Measurements from ENCODE around the gene TDRD7. TPM values are rescaled to one million over a fixed set of nuclear protein-coding genes. Genes with fewer than 3 reads are reported as not detected.
"Not testable (repeated sequence)": the region's sequence is repeated elsewhere in the genome, so short reads cannot be mapped to it uniquely, and the experiment has no call there.

Gene TDRD7
- total RNA-seq, 1 experiment from 2014 or later = 12.6 TPM

DNA sequence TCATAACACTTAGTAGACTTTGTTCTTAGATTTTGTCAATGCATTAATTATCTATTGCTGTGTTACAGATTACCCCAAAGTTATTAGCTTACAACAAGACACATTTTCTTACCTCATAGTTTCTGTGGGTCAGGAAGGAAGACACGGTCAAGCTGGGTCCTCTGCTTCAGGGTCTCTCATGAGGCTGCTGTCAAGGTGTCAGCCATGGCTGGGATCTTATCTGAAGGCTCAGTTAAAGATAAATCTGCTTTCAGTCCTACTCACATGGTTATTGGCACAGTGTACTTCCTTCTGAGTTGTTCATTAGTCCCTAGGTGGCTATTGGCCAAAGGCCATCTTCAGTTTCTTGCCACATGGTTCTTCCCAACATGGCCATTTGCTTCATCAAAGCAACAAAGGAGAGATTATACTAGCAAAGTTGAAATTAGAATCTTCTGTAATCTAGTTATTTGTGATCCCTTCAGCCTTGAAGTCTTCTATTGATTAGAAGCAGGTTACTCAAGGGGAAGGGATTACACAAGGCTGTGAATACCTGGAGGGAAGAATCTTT lies 25.2 kb downstream of the TDRD7 start:
- H3K36me3 ChIP-seq = no peaks in the 10 kb centered on the region; the same call in 1 of the 2 replicates
- H3K9me3 ChIP-seq = no peaks in the 10 kb centered on the region
- DNase-seq = no peak

DNA sequence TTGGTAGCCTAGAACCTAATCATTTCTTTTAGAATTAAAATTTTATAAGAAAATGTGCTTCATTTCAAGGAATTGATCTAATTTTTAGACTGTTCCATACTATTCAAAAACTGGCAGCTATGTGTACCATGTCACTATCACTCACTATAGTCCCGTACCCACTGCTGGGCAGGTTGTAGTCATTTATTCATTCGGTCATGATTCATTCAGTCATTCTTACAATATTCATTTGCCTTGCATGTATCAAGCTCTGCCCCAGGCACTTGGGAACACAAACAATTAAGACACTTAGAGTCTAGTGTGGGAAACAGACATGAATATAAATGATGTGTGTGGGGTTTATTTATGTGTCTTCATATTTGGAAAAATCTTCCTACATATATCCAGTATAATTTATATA lies 26.4 kb downstream of the TDRD7 start:
- H3K4me3 ChIP-seq = no peak overlapping the region
- H3K27me3 ChIP-seq = no peaks in the 10 kb centered on the region
- DNase-seq = no peak

More for the DNA sequence above, 25.2 kb downstream of the TDRD7 start:
- H3K27me3 ChIP-seq = no peaks in the 10 kb centered on the region
- H3K4me3 ChIP-seq = no peak overlapping the region

DNA sequence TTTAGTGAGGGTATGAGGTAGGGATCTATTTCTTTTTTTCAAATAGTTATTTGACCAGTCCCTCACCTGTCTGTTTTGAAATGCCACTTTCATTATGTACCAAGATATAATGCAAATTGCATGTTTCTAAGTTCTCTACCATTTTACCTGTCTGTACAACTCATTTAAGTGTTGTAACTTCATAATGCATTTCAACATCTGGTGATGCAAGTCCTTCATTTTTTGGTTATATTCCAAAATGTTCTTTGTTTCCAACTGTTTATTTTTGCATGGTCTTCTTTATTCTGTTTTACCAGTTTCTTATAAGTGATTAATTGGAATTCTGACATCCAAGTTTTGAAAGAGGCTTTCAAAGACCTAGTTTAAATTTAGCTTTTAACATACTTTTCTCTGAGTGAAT lies 26.8 kb downstream of the TDRD7 start:
- Histone ChIP-seq H3K9me3 (no peaks in the 10 kb centered on the region), H3K36me3 (no peaks in the 10 kb centered on the region; the same call in 1 of the 2 replicates), H3K27me3 (no peaks in the 10 kb centered on the region), H3K4me3 (no peak overlapping the region)
- no peak for DNase-seq

More for the DNA sequence above, 26.4 kb downstream of the TDRD7 start:
- no peaks in the 10 kb centered on the region for H3K9me3 ChIP-seq
- H3K36me3 ChIP-seq = no peaks in the 10 kb centered on the region; the same call in 1 of the 2 replicates

DNA sequence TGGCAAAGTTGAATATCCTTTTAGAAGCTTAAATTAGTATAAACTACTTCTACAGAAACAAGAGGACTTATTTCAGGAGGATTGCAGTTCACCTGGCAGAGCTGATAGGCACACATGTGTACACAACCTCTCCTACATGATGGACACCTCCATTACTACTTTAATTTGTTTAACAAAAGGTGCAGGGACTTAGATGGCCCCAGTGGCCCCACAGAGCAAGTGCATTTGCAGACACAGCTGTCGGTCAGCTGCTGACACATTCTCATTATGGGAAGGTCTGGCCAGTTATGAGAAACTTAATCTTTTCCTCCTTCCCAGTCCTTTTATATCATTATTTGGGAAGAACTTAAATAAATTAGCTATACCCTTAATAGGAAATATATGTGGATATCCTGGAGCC lies 28.3 kb downstream of the TDRD7 start:
- Histone ChIP-seq H3K4me3 (no peak overlapping the region), H3K9me3 (no peaks in the 10 kb centered on the region), H3K36me3 (no peaks in the 10 kb centered on the region), H3K27me3 (no peaks in the 10 kb centered on the region)
- no peak for DNase-seq

DNA sequence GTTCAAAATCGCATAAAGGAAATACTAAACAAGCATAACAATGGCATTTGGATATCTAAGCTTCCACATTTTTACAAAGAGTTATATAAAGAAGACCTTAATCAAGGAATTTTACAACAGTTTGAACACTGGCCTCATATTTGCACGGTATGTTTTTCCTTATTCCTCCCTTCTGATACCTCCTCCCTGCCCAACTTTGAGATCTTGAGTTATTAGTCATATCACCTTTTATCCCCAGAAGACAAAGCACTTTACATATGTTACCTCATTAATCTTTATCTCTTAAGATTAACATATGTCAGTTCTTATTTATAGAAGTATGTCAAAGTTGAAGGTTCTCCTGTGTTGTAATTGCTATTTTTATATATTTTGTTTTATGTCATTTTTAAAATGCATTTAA lies 29.8 kb downstream of the TDRD7 start:
- no peak overlapping the region for H3K4me3 ChIP-seq
- no peaks in the 10 kb centered on the region for H3K27me3 ChIP-seq
- no peaks in the 10 kb centered on the region for H3K9me3 ChIP-seq
- no peak for DNase-seq
- no peaks in the 10 kb centered on the region for H3K36me3 ChIP-seq

DNA sequence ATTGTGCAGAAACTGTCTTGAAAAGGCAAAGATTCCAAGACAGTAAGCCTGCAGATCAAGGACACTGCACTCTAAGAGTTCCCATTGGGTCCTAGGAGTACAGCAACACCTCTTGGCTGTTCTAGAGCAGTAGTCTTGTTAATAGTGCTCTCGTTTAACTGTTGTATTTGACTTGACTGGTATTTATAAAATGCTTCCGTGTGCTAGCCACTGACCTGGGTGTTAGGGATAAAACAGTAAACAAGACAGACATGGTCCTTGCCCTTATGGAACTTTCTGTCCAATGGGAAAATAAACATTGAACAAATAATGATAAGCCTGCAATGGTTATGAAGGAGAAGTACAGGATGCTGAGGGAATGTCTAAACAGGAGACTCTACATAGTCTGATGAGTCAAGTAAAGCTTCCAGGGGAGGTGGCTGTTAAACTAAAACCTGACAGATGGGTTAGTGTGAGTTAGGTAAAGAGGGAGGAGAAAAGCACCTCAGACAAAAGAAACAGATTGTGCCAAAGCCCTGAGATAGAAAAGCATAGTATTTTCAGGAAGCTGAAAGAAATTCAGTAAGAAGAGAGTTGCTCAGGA lies 33.3 kb downstream of the TDRD7 start:
- Histone ChIP-seq H3K27me3 (no peaks in the 10 kb centered on the region), H3K4me3 (no peak overlapping the region), H3K36me3 (no peaks in the 10 kb centered on the region), H3K9me3 (no peaks in the 10 kb centered on the region)
- no peak for DNase-seq

DNA sequence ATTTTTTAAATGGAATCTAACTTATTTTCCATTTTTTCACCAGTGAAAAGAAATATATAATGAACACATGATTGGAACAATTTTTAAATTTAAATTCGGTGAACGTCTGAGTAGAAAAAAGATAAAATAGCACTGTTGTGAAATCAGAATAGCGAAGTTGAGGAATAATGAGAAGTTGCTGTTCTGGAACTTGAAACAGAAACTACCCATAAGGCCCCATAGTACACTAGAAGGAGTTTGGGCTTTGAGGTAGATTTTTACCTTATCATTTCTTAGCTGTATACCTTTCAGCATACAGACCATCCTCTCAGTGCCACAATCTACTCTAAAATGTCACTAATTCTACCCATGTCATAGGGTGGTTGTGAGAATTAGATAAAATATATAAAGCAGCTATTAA lies 35.1 kb downstream of the TDRD7 start:
- H3K4me3 ChIP-seq = no peak overlapping the region
- no peak for DNase-seq
- H3K27me3 ChIP-seq = no peaks in the 10 kb centered on the region
- H3K36me3 ChIP-seq = no peaks in the 10 kb centered on the region
- no peaks in the 10 kb centered on the region for H3K9me3 ChIP-seq

DNA sequence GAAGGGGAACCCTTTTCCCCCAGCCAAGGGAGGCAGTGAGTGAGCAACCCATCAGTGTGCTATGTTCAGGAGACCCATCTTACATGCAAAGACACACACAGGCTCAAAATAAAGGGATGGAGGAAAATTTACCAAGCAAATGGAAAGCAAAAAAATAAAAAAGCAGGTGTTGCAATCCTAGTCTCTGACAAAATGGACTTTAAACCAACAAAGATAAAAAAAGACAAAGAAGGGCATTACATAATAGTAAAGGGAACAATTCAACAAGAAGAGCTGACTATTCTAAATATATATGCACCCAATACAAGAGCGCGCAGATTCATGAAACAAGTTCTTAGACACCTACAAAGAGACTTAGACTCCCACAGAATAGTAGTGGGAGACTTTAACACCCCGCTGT lies 41.7 kb downstream of the TDRD7 start:
- not testable (repeated sequence) for DNase-seq, H3K4me3 ChIP-seq, H3K9me3 ChIP-seq, H3K36me3 ChIP-seq, H3K27me3 ChIP-seq

DNA sequence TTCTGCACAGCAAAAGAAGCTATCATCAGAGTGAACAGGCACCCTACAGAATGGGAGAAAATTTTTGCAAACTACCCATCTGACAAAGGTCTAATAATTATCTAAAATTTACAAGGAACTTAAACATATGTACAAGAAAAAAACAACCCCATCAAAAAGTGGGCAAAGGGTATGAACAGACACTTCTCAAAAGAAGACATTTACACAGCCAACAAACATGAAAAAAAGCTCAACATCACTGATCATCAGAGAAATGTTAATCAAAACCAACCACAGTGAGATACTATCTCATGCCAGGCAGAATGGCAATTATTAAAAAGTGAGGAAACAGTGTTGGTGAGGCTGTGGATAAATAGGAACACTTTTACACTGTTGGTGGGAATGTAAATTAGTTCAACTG lies 44.9 kb downstream of the TDRD7 start:
- not testable (repeated sequence) for DNase-seq, H3K4me3 ChIP-seq, H3K36me3 ChIP-seq, H3K27me3 ChIP-seq, H3K9me3 ChIP-seq

DNA sequence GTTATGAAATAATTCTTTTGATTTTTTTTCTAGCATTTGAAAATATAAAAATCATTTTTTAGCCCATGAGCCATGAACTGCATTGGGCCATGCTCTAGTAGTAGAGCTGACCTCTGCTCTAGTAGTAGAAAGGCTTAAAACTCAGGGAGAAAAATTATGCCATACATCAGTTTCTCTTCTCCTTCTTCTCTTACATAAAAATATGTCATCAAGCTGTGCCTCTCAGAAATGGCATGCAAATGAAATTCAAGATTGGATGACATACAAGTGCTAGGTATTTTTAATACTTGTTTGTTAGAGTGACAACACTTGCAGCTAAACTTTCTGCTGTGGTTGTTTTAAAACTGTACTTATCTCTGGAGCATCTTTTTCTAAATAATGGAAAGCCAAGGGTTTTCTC lies 47.4 kb downstream of the TDRD7 start:
- H3K4me3 ChIP-seq = no peak overlapping the region
- no peaks in the 10 kb centered on the region for H3K36me3 ChIP-seq
- no peaks in the 10 kb centered on the region for H3K27me3 ChIP-seq
- no peak for DNase-seq
- H3K9me3 ChIP-seq = no peaks in the 10 kb centered on the region

DNA sequence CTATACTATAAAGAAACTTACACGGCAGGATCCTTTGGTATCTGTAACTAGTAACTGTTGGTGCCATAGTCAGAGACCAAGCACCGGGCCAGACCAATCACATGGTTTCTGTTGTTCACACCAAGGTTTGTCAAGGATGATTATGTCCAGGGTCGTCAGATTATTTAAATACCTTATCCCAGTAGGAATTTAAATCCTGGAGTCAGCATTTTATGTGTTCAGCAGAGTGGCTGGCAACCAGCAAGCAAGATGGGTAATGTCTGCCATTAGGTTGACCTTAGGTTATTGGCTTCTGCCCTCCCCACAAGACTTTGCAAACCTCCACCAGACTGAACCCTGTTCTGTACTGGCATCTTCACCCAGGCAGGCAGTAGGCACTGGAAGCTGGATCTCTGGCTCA lies 50.3 kb downstream of the TDRD7 start:
- H3K27me3 ChIP-seq = no peaks in the 10 kb centered on the region
- H3K4me3 ChIP-seq = no peak overlapping the region
- no peak for DNase-seq

DNA sequence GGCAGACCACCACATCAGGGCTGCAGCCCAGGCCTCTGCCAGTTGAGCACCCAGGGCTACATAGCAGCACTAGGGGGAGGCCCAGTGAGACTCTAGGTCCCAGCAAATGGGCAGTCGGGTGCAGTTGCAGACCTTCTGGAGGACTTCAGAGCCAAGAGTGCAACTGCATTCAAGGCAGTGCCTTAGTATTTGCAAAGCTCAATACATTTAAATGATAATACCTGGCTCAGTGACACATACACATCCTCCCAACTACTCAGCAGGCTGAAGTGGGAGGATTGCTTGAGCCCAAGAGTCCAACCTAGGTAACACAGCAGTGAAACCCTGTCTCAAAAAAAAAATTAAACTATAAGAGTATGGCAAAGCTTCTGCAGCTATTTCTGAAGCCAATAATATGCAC lies 51.0 kb downstream of the TDRD7 start:
- no peak overlapping the region for H3K4me3 ChIP-seq
- H3K9me3 ChIP-seq = no peaks in the 10 kb centered on the region
- H3K36me3 ChIP-seq = no peaks in the 10 kb centered on the region
- no peaks in the 10 kb centered on the region for H3K27me3 ChIP-seq
- DNase-seq = no peak

More for the DNA sequence above, 50.3 kb downstream of the TDRD7 start:
- H3K36me3 ChIP-seq = no peaks in the 10 kb centered on the region
- no peaks in the 10 kb centered on the region for H3K9me3 ChIP-seq

DNA sequence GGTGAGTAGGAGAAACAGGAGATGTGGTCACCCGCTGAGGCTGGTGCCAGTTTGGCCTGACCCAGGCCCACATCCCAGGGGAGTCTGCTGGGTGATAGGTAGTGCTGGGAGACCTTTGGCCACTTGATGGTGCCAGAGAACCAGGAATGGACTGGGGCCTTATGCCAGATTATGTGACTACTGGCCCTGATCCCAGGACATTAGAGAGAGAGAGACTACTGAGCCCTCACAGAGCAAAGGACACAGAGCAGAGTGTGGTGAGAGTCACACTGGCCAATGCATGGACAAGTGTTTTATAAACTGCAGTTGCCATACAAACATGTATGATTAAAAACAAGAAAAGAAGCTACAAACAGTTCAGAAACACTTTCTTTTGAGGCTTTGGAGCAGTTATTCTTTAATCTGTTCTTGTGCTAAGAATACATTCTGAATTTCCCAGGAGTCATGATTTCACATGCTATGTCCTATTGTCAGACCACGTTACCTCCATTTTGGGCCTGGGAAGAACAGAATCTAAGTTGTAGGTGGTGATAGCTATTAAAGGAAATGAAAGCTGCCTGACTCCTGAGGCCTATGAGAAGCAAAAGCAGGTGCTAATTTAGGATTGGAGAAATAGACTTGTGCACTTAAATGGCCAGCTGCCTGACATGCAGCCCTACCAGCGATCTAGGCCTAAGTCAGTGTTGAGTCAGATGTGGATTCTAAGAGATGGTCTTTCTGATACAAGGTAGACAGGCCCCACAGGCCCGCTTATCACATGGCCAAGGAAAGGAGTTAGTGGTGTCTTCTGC lies 57.0 kb downstream of the TDRD7 start:
- H3K36me3 ChIP-seq = no peaks in the 10 kb centered on the region
- no peaks in the 10 kb centered on the region for H3K9me3 ChIP-seq
- peak; percentile 57 for DNase-seq
- H3K27me3 ChIP-seq = no peaks in the 10 kb centered on the region
- H3K4me3 ChIP-seq = no peak overlapping the region

DNA sequence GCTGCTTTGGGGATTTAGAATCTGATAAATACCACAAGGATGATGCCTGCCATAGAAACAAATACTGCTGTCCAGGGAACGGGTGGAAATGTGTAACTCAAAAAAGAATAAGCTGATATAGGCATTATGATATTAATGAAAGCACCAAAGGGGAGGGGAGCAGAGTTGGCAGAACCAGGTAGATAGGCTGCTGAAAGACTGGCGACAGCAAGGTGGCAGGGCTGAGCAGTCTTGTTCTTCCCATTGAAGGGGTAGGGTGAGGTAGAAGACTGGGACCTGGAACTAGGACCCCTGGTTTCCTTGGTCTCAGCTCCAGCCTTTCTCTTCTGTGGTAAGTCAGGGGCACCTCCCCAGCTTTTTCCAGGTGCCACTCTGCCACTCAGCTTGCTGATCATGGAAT lies 58.2 kb downstream of the TDRD7 start:
- Histone ChIP-seq H3K4me3 (no peak overlapping the region), H3K9me3 (no peaks in the 10 kb centered on the region), H3K27me3 (no peaks in the 10 kb centered on the region), H3K36me3 (no peaks in the 10 kb centered on the region)
- DNase-seq = no peak

DNA sequence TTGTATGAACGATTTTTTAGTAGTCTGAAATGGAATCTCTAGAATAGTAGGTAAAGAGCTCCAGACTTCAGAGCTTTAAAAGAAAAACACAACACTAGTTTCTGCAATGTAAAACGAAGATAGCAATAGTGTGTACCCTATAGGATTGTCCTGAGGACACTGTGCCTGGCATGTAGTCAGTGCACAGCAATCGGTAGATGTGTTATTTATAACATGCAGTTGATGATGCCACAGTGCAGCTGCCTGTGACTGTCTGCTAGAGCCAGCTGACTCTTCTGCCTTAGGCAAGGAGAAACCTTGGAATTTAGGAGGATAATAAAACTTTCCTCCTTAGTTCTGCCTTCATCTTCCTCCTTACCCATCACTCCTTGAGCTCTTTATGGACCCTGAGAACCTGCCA lies 61.8 kb downstream of the TDRD7 start:
- no peaks in the 10 kb centered on the region for H3K27me3 ChIP-seq
- H3K4me3 ChIP-seq = no peak overlapping the region
- no peaks in the 10 kb centered on the region for H3K9me3 ChIP-seq
- no peaks in the 10 kb centered on the region for H3K36me3 ChIP-seq
- DNase-seq = no peak

DNA sequence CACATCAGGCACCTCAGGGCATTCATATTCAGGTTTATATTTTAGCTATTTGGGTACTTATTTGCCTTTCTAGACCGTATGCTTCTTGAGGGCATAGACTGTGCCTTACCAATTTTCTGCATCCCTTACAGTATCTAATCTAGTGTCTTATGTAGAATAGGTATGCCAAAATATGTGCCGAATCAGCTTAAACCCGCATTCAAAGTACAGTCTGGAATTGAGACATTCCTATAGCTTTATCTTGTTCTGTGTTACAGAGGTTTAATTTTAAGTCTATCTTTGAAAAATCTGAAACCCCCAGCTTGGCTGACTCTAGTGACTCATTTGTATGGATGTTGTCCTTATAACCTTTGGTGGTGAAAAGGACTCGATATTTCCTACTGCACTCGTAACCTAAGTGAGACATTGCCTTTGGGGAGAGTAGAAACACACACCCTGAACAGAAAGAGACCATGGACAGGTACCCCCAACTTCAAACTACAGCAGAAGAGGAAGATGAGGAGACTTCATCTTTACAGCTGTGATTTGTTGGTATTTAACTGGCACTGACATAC lies 62.6 kb downstream of the TDRD7 start:
- DNase-seq = no peak
- no peaks in the 10 kb centered on the region for H3K27me3 ChIP-seq

DNA sequence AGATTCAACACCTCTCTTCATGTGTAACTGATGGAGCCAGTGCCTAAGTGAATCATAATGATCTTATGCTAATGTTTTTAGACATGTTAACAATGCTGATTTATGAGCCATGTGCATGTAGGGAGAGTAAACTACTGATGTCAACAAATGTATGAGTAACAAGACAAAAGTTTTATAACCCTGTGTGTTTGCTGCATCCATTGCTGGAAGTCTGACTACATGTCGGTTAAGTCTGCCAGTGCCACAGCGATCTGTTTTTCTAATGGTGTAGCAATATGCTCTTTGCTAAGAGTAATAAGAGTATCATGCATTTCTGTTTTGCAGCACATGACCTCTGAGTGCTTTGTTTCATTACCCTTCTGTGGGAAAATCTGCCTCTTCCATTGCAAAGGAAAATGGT lies 63.2 kb downstream of the TDRD7 start:
- H3K27me3 ChIP-seq = no peaks in the 10 kb centered on the region
- peak; percentile 9 for DNase-seq
- no peaks in the 10 kb centered on the region for H3K9me3 ChIP-seq
- no peaks in the 10 kb centered on the region for H3K36me3 ChIP-seq
- H3K4me3 ChIP-seq = no peak overlapping the region

More for the DNA sequence above, 62.6 kb downstream of the TDRD7 start:
- no peak overlapping the region for H3K4me3 ChIP-seq
- H3K36me3 ChIP-seq = no peaks in the 10 kb centered on the region
- no peaks in the 10 kb centered on the region for H3K9me3 ChIP-seq
